IMR-90 (cell line): ENCODE data around the gene CST3. TPM values are rescaled to one million over a fixed set of nuclear protein-coding genes. Genes with fewer than 3 reads are reported as not detected.

Experiments used
- ATAC-seq: fragments of 200-7000 bp; cut with Tn5 transposase; 2 replicates; pipeline ENCODE4 v1.9.1; 2020; ENCODE audit warnings: low read depth, mild to moderate bottlenecking, moderate library complexity
- BruUV-seq: library from RNA; stranded (reverse); fragments of 400-500 nt; replicated peaks from 2 replicates; lab custom pipeline; 2021; lab: Mats Ljungman, UMichigan
- CTCF ChIA-PET: fragments of 300-600 bp; formaldehyde crosslinking; extraction: SDS; loops from one replicate; lab custom pipeline; 2021; ENCODE audit warnings: antibody characterized with exemption; lab: Yijun Ruan, JAX
- POLR2A ChIA-PET: fragments of 300-600 bp; sonication (Branson Sonifier 250); formaldehyde crosslinking; loops from one replicate; lab custom pipeline; 2022; ENCODE audit warnings: antibody characterized with exemption; ENCODE audit not compliant: unreplicated experiment; lab: Charles Lee
- DNase-seq: peaks from one replicate; pipeline ENCODE4 v3.0.0; 2013
- H2AFZ ChIP-seq: replicated peaks from 2 replicates; pipeline ENCODE3; 2013; ENCODE audit warnings: low read length, mild to moderate bottlenecking; ENCODE audit not compliant: poor library complexity
- H2AK5ac ChIP-seq: 2 replicates; pipeline ENCODE4 v1.6.1; 2013; ENCODE audit warnings: low read depth, low read length, inconsistent platforms
- H2AK9ac ChIP-seq: replicated peaks from 2 replicates; pipeline ENCODE3; 2013; ENCODE audit warnings: mild to moderate bottlenecking, low read depth, low read length, moderate library complexity; ENCODE audit not compliant: poor library complexity
- H2BK120ac ChIP-seq: 2 replicates; pipeline ENCODE4 v1.6.1; 2013; ENCODE audit warnings: low read depth, low read length, inconsistent platforms
- H2BK15ac ChIP-seq: 3 replicates; pipeline ENCODE4 v1.6.1; 2013; ENCODE audit warnings: low read depth, low read length, inconsistent platforms
- H2BK20ac ChIP-seq: 2 replicates; pipeline ENCODE4 v1.6.1; 2013; ENCODE audit warnings: low read depth, mild to moderate bottlenecking, inconsistent platforms, low read length, moderate library complexity
- H2BK5ac ChIP-seq: 2 replicates; pipeline ENCODE4 v1.6.1; 2013; ENCODE audit warnings: mild to moderate bottlenecking, low read depth, low read length, inconsistent platforms; ENCODE audit not compliant: poor library complexity, severe bottlenecking
- H3K14ac ChIP-seq: replicated peaks from 2 replicates; pipeline ENCODE4 v1.6.1; 2013; ENCODE audit warnings: low read depth, low read length, inconsistent platforms
- H3K18ac ChIP-seq: 2 replicates; pipeline ENCODE4 v1.6.1; 2013; ENCODE audit warnings: low read depth, low read length, control low read depth
- H3K23ac ChIP-seq: 2 replicates; pipeline ENCODE4 v1.6.1; 2013; ENCODE audit warnings: low read depth, low read length, inconsistent platforms
- H3K27ac ChIP-seq: 2 replicates; pipeline ENCODE4 v1.5.1; 2013; ENCODE audit warnings: mild to moderate bottlenecking, control low read depth, low read length; ENCODE audit not compliant: insufficient read depth
- H3K27me3 ChIP-seq: 2 replicates; pipeline ENCODE4 v1.6.1; 2013; ENCODE audit warnings: low read length; ENCODE audit not compliant: control insufficient read depth, insufficient read depth
- H3K36me3 ChIP-seq: 2 replicates; pipeline ENCODE4 v1.6.1; 2013; ENCODE audit warnings: low read length, mixed read lengths; ENCODE audit not compliant: control insufficient read depth, insufficient read depth
- H3K4ac ChIP-seq: 2 replicates; pipeline ENCODE4 v1.6.1; 2013; ENCODE audit warnings: low read depth, low read length, inconsistent platforms
- H3K4me1 ChIP-seq: 2 replicates; pipeline ENCODE4 v1.6.1; 2013; ENCODE audit warnings: low read length, mixed read lengths; ENCODE audit not compliant: control insufficient read depth, insufficient read depth
- H3K4me2 ChIP-seq: 2 replicates; pipeline ENCODE4 v1.6.1; 2013; ENCODE audit warnings: low read depth, mild to moderate bottlenecking, control low read depth, low read length, moderate library complexity
- H3K4me3 ChIP-seq: 2 replicates; pipeline ENCODE4 v1.5.1; 2013; ENCODE audit warnings: low read depth, mild to moderate bottlenecking, control low read depth, low read length, moderate library complexity; ENCODE audit not compliant: insufficient read depth
- H3K56ac ChIP-seq: 2 replicates; pipeline ENCODE4 v1.6.1; 2013; ENCODE audit warnings: low read length, inconsistent platforms; ENCODE audit not compliant: insufficient read depth; ENCODE audit errors: extremely low read depth
- H3K79me1 ChIP-seq, 2 experiments: 2 replicates each; pipeline ENCODE4 v1.6.1; 2013; ENCODE audit warnings: low read length in 2 of 2, inconsistent platforms in 1 of 2, low read depth in 1 of 2
- H3K9ac ChIP-seq: 2 replicates; pipeline ENCODE4 v1.6.1; 2013; ENCODE audit warnings: low read depth, low read length, control low read depth
- H3K9me1 ChIP-seq: 2 replicates; pipeline ENCODE4 v1.6.1; 2013; ENCODE audit warnings: low read length, inconsistent platforms; ENCODE audit not compliant: insufficient read depth
- H3K9me3 ChIP-seq: 2 replicates; pipeline ENCODE4 v1.6.1; 2013; ENCODE audit warnings: low read length; ENCODE audit not compliant: control insufficient read depth, insufficient read depth
- H4K20me1 ChIP-seq: 2 replicates; pipeline ENCODE4 v1.6.1; 2013; ENCODE audit warnings: low read length, inconsistent platforms; ENCODE audit not compliant: insufficient read depth
- H4K5ac ChIP-seq: 2 replicates; pipeline ENCODE4 v1.6.1; 2013; ENCODE audit warnings: mild to moderate bottlenecking, low read depth, low read length, control low read depth
- H4K8ac ChIP-seq, 2 experiments: 2 replicates each; pipeline ENCODE4 v1.6.1; 2013; ENCODE audit warnings: low read depth in 2 of 2, low read length in 2 of 2, control low read depth in 1 of 2, inconsistent platforms in 1 of 2
- H4K91ac ChIP-seq: 2 replicates; pipeline ENCODE4 v1.6.1; 2013; ENCODE audit warnings: low read depth, low read length, inconsistent platforms; ENCODE audit not compliant: insufficient read depth
- BHLHE40 ChIP-seq: fragments of 150-350 bp; IDR thresholded peaks from 2 replicates; pipeline ENCODE4 v1.6.1; 2016; ENCODE audit warnings: mild to moderate bottlenecking, low read depth, low read length
- CEBPB ChIP-seq: IDR thresholded peaks from 2 replicates; pipeline ENCODE4 v1.6.1; 2012; ENCODE audit warnings: low read depth, low read length, improper control_type of control experiment
- CHD1 ChIP-seq: IDR thresholded peaks from 2 replicates; pipeline ENCODE4 v1.6.1; 2012; ENCODE audit warnings: low read depth, low read length, improper control_type of control experiment
- CTCF ChIP-seq: conservative IDR thresholded peaks from 2 replicates; pipeline ENCODE4 v1.5.1; 2012; ENCODE audit warnings: mild to moderate bottlenecking, low read depth, low read length, improper control_type of control experiment
- ELK1 ChIP-seq: fragments of 150-350 bp; IDR thresholded peaks from 2 replicates; pipeline ENCODE4 v1.6.1; 2016; ENCODE audit warnings: low read depth, mild to moderate bottlenecking, low read length, moderate library complexity, borderline replicate concordance
- FOS ChIP-seq: fragments of 150-350 bp; IDR thresholded peaks from 2 replicates; pipeline ENCODE4 v1.6.1; 2016; ENCODE audit warnings: low read depth, low read length
- MAFK ChIP-seq: IDR thresholded peaks from 2 replicates; pipeline ENCODE4 v1.6.1; 2012; ENCODE audit warnings: low read depth, low read length, improper control_type of control experiment
- MAZ ChIP-seq: IDR thresholded peaks from 2 replicates; pipeline ENCODE4 v1.6.1; 2012; ENCODE audit warnings: low read depth, mild to moderate bottlenecking, low read length, improper control_type of control experiment, moderate library complexity, borderline replicate concordance
- MXI1 ChIP-seq: IDR thresholded peaks from 2 replicates; pipeline ENCODE4 v1.6.1; 2012; ENCODE audit warnings: low read depth, mild to moderate bottlenecking, low read length, moderate library complexity, borderline replicate concordance
- NFE2L2 ChIP-seq: fragments of 150-350 bp; IDR thresholded peaks from 2 replicates; pipeline ENCODE4 v1.6.1; 2016; ENCODE audit warnings: low read depth, mild to moderate bottlenecking, low read length
- POLR2A ChIP-seq: IDR thresholded peaks from 2 replicates; pipeline ENCODE4 v1.6.1; 2012; ENCODE audit warnings: mild to moderate bottlenecking, low read depth, low read length
- RAD21 ChIP-seq: IDR thresholded peaks from 2 replicates; pipeline ENCODE4 v1.6.1; 2012; ENCODE audit warnings: low read length, improper control_type of control experiment
- RCOR1 ChIP-seq: IDR thresholded peaks from 2 replicates; pipeline ENCODE4 v1.6.1; 2012; ENCODE audit warnings: mild to moderate bottlenecking, low read length, improper control_type of control experiment; ENCODE audit not compliant: insufficient replicate concordance
- RFX5 ChIP-seq: IDR thresholded peaks from 2 replicates; pipeline ENCODE4 v1.8.0; 2012; ENCODE audit warnings: low read depth, mild to moderate bottlenecking, low read length, moderate library complexity
- SMC3 ChIP-seq: fragments of 150-350 bp; IDR thresholded peaks from 2 replicates; pipeline ENCODE4 v1.6.1; 2016; ENCODE audit warnings: low read depth, mild to moderate bottlenecking, antibody characterized with exemption, low read length, moderate library complexity
- USF2 ChIP-seq: fragments of 150-350 bp; IDR thresholded peaks from 2 replicates; pipeline ENCODE4 v1.6.1; 2017; ENCODE audit warnings: mild to moderate bottlenecking, antibody characterized with exemption, low read length, low read depth
- WGBS, 2 experiments: methylation state at CpG; one replicate each; pipeline versions ENCODE4 v1.1.5 to v1.1.7; 2013; ENCODE audit warnings: missing lambda C conversion rate in 2 of 2; ENCODE audit not compliant: insufficient read length in 1 of 2; ENCODE audit errors: extremely low coverage in 2 of 2; 5-methylcytosine and 5-hydroxymethylcytosine counted together
- dilution Hi-C: fragments of 300-500 bp; cut with HindIII; formaldehyde crosslinking; loops from one replicate; pipeline ENCODE4 v1.14.3; 2018; ENCODE audit warnings: low sequenced_read_pairs; ENCODE audit not compliant: unreplicated experiment
- in situ Hi-C: fragments of 300-500 bp; cut with MboI; formaldehyde crosslinking; loops from 3 replicates; pipeline ENCODE4 v1.14.3; 2019; ENCODE audit warnings: low sequenced_read_pairs, inconsistent platforms, mixed read lengths
- intact Hi-C: fragments of 100-400 bp; cut with micrococcal nuclease; formaldehyde crosslinking; loops from 2 replicates; pipeline ENCODE4 v1.10.0; 2022
- polyA plus RNA-seq, 3 experiments: library from polyadenylated mRNA; depleted of rRNA; stranded (reverse); fragments of >200 nt; gene quantifications; 2 replicates each; pipeline ENCODE4 v1.2.3, GENCODE V29; 2012; ENCODE audit warnings: low replicate concordance in 1 of 3
- total RNA-seq: library from RNA; depleted of rRNA; stranded (reverse); fragments of >200 nt; gene quantifications from 2 replicates; pipeline ENCODE4 v1.2.3, GENCODE V29; 2012

CST3 gene
- total and polyA plus RNA-seq, 2 of the 4 experiments (the other 2 are of a cell fraction): 26.0 to 471 TPM

GRCh38 chr20:23661002-23661429 lies 23.3 kb upstream of the CST3 start:
- no peak for DNase-seq
- intact Hi-C loops: loop anchor here (10.0 kb wide), 1 partner anchor 64 kb away; no protein-coding TSS in a partner anchor
- ATAC-seq: no peak

More at GRCh38 chr20:23661002-23661429, 23.3 kb upstream of the CST3 start:
- no peak overlapping the region for H2BK20ac ChIP-seq
- no peak overlapping the region for H2AFZ ChIP-seq
- H3K27me3 ChIP-seq: peaks cover 6% of the 10 kb centered on the region
- in situ Hi-C loops (loop anchor here (10.0 kb wide), 1 partner anchor 334 kb away; no protein-coding TSS in a partner anchor), dilution Hi-C loops (no loop called here)
- H4K8ac ChIP-seq: no peak overlapping the region
- TF ChIP-seq MAFK (no peak), RFX5 (no peak), MAZ (no peak), BHLHE40 (no peak), MXI1 (no peak), CTCF (no peak), RAD21 (no peak), NFE2L2 (no peak), POLR2A (no peak), SMC3 (no peak), USF2 (no peak), ELK1 (no peak), RCOR1 (no peak), CHD1 (no peak), FOS (no peak), CEBPB (no peak)
- H3K4me1 ChIP-seq: peaks cover 5% of the 10 kb centered on the region
- H4K5ac ChIP-seq: no peak overlapping the region
- no peak overlapping the region for H3K18ac ChIP-seq
- H3K4ac ChIP-seq: no peak overlapping the region
- H3K14ac ChIP-seq: no peak overlapping the region
- no peak overlapping the region for H4K91ac ChIP-seq
- H4K20me1 ChIP-seq: no peaks in the 10 kb centered on the region
- WGBS, 2 experiments: 100% methylated on average over 2 of the region's 6 CpGs; no CpG with 5 or more reads in 1 of the 2 experiments
- H3K79me1 ChIP-seq: no peaks in the 10 kb centered on the region
- H3K9me3 ChIP-seq: no peaks in the 10 kb centered on the region
- H3K27ac ChIP-seq: no peak overlapping the region
- CTCF ChIA-PET: no interaction called here
- no peak overlapping the region for H3K4me2 ChIP-seq
- no TSS peak for BruUV-seq
- no peak overlapping the region for H3K4me3 ChIP-seq
- H3K23ac ChIP-seq: no peak overlapping the region
- no peak overlapping the region for H2AK5ac ChIP-seq
- H2BK15ac ChIP-seq: no peak overlapping the region
- no peak overlapping the region for H3K9ac ChIP-seq
- H3K9me1 ChIP-seq: no peaks in the 10 kb centered on the region
- H3K36me3 ChIP-seq: no peaks in the 10 kb centered on the region
- no peak overlapping the region for H2BK120ac ChIP-seq
- no peak overlapping the region for H2BK5ac ChIP-seq
- POLR2A ChIA-PET: no interaction called here
- H3K56ac ChIP-seq: no peak overlapping the region
- no peak overlapping the region for H2AK9ac ChIP-seq
